ENCODE measurements around the gene AGBL3. TPM values are rescaled to one million over a fixed set of nuclear protein-coding genes. Genes with fewer than 3 reads are reported as not detected.

Gene AGBL3
- total RNA-seq, 4 donors from 2014 or later = 0.49 to 2.4 (median 0.94) TPM; not detected in 1

GRCh38 chr7:135158874-135159273 lies 172.6 kb downstream of the AGBL3 start:
- Histone ChIP-seq H3K9me3 (peaks cover 14% of the 10 kb centered on the region), H3K4me3 (no peak overlapping the region), H3K27me3 (no peaks in the 10 kb centered on the region), H3K4me1 (peaks cover 14% of the 10 kb centered on the region), H3K36me3 (no peaks in the 10 kb centered on the region), H3K27ac (no peak overlapping the region)
- no peak for TF ChIP-seq CTCF (IDR thresholded peaks at IDR 0.05)
- no peak for TF ChIP-seq POLR2AphosphoS5 (IDR thresholded peaks at IDR 0.05)
- no peak for TF ChIP-seq EP300 (IDR thresholded peaks at IDR 0.05)
- no peak for TF ChIP-seq POLR2A (IDR thresholded peaks at IDR 0.05)
- 87% methylated on average over 6 of the region's 6 CpGs for WGBS
- DNase-seq (ENCODE audit: low spot score in 2 of 2) = no peak

GRCh38 chr7:135159359-135160085 lies 173.2 kb downstream of the AGBL3 start:
- DNase-seq (ENCODE audit: low spot score in 2 of 2) = no peak
- no peak overlapping the region for H3K4me3 ChIP-seq
- H3K27ac ChIP-seq = no peak overlapping the region
- H3K36me3 ChIP-seq = peaks cover 3% of the 10 kb centered on the region
- peaks cover 14% of the 10 kb centered on the region for H3K4me1 ChIP-seq
- no peaks in the 10 kb centered on the region for H3K27me3 ChIP-seq
- TF ChIP-seq CTCF (IDR thresholded peaks at IDR 0.05) (no peak), EP300 (IDR thresholded peaks at IDR 0.05) (no peak), POLR2AphosphoS5 (IDR thresholded peaks at IDR 0.05) (no peak), POLR2A (IDR thresholded peaks at IDR 0.05) (no peak)
- WGBS = 93% methylated on average over 2 of the region's 2 CpGs
- H3K9me3 ChIP-seq = peaks cover 14% of the 10 kb centered on the region

- no peak for DNase-seq (ENCODE audit: low spot score in 2 of 2)
Measured at GRCh38 chr7:135160098-135160857, 174.0 kb downstream of the AGBL3 start.

GRCh38 chr7:135160858-135161653 lies 174.7 kb downstream of the AGBL3 start:
- Histone ChIP-seq H3K27me3 (no peaks in the 10 kb centered on the region), H3K4me1 (peaks cover 18% of the 10 kb centered on the region), H3K27ac (peak overlapping the region; percentile 27), H3K4me3 (no peak overlapping the region), H3K36me3 (peaks cover 18% of the 10 kb centered on the region), H3K9me3 (peaks cover 7% of the 10 kb centered on the region)
- no peak for DNase-seq (ENCODE audit: low spot score in 2 of 2)
- TF ChIP-seq EP300 (IDR thresholded peaks at IDR 0.05) = no peak
- TF ChIP-seq CTCF (IDR thresholded peaks at IDR 0.05) = no peak
- TF ChIP-seq POLR2A (IDR thresholded peaks at IDR 0.05) = no peak
- TF ChIP-seq POLR2AphosphoS5 (IDR thresholded peaks at IDR 0.05) = no peak
- WGBS = 66% methylated on average over 9 of the region's 9 CpGs

More at GRCh38 chr7:135160098-135160857, 174.0 kb downstream of the AGBL3 start:
- TF ChIP-seq POLR2AphosphoS5 (IDR thresholded peaks at IDR 0.05) (no peak), POLR2A (IDR thresholded peaks at IDR 0.05) (no peak), EP300 (IDR thresholded peaks at IDR 0.05) (no peak), CTCF (IDR thresholded peaks at IDR 0.05) (no peak)
- Histone ChIP-seq H3K27me3 (no peaks in the 10 kb centered on the region), H3K4me3 (no peak overlapping the region), H3K4me1 (peaks cover 18% of the 10 kb centered on the region), H3K9me3 (peaks cover 14% of the 10 kb centered on the region), H3K27ac (peak overlapping the region; percentile 27), H3K36me3 (peaks cover 10% of the 10 kb centered on the region)
- 75% methylated on average over 5 of the region's 5 CpGs for WGBS

Measured in suprapubic skin (tissue), 4 donors.